ENCODE results near the gene PAK4.
"Not testable (repeated sequence)": the region's sequence is repeated elsewhere in the genome, so short reads cannot be mapped to it uniquely, and the experiment has no call there.

The PAK4 gene

GRCh38 chr19:39099341-39099740 lies 26.2 kb upstream of the PAK4 start:
- DNase-seq (ENCODE audit: low spot score) (no peak), FAIRE-seq (no peak)

GRCh38 chr19:39100500-39101166 lies 25.0 kb upstream of the PAK4 start:
- FAIRE-seq (no peak), DNase-seq (ENCODE audit: low spot score) (no peak)

GRCh38 chr19:39103151-39103550 lies 22.4 kb upstream of the PAK4 start:
- no peak for DNase-seq (ENCODE audit: low spot score)
- FAIRE-seq, result no peak

GRCh38 chr19:39104186-39104596 lies 21.4 kb upstream of the PAK4 start:
- DNase-seq (ENCODE audit: low spot score) (no peak), FAIRE-seq (no peak)

- DNase-seq (ENCODE audit: low spot score), result no peak
These were observed 19.4 kb upstream of the PAK4 start for GRCh38 chr19:39106194-39106593.

GRCh38 chr19:39109641-39110040 lies 15.9 kb upstream of the PAK4 start:
- FAIRE-seq, result no peak
- no peak for DNase-seq (ENCODE audit: low spot score)

More at GRCh38 chr19:39106194-39106593, 19.4 kb upstream of the PAK4 start:
- FAIRE-seq, result no peak

GRCh38 chr19:39110263-39110967 lies 15.2 kb upstream of the PAK4 start:
- DNase-seq (ENCODE audit: low spot score) (peak; percentile 77), FAIRE-seq (no peak)

GRCh38 chr19:39111593-39112199 lies 13.9 kb upstream of the PAK4 start:
- no peak for FAIRE-seq
- no peak for DNase-seq (ENCODE audit: low spot score)

- DNase-seq (ENCODE audit: low spot score) (peak; percentile 66), FAIRE-seq (no peak)
These were observed 13.2 kb upstream of the PAK4 start for GRCh38 chr19:39112338-39112890.

- FAIRE-seq, result no peak
- no peak for DNase-seq (ENCODE audit: low spot score)
These were observed 12.4 kb upstream of the PAK4 start for GRCh38 chr19:39113199-39113598.

- no peak for FAIRE-seq
These were observed 10.3 kb upstream of the PAK4 start for GRCh38 chr19:39115105-39115847.

GRCh38 chr19:39117023-39117422 lies 8.6 kb upstream of the PAK4 start:
- not testable (repeated sequence) for FAIRE-seq; DNase-seq (ENCODE audit: low spot score)

More at GRCh38 chr19:39115105-39115847, 10.3 kb upstream of the PAK4 start:
- no peak for DNase-seq (ENCODE audit: low spot score)

- no peak for DNase-seq (ENCODE audit: low spot score)
- no peak for FAIRE-seq
These were observed 5.8 kb upstream of the PAK4 start for GRCh38 chr19:39119830-39120229.

GRCh38 chr19:39122934-39123731 lies 2.5 kb upstream of the PAK4 start:
- DNase-seq (ENCODE audit: low spot score), result no peak

GRCh38 chr19:39124136-39124764 lies 1.3 kb upstream of the PAK4 start:
- no peak for FAIRE-seq
- DNase-seq (ENCODE audit: low spot score), result no peak

More at GRCh38 chr19:39122934-39123731, 2.5 kb upstream of the PAK4 start:
- no peak for FAIRE-seq

GRCh38 chr19:39125199-39125553 lies 410 bp upstream of the PAK4 start:
- no peak for DNase-seq (ENCODE audit: low spot score)
- FAIRE-seq, result no peak

- DNase-seq (ENCODE audit: low spot score) (peak; percentile 52), FAIRE-seq (no peak)
These were observed 964 bp downstream of the PAK4 start for GRCh38 chr19:39126312-39127187.

- DNase-seq (ENCODE audit: low spot score), result no peak
- FAIRE-seq, result no peak
These were observed 2.4 kb downstream of the PAK4 start for GRCh38 chr19:39127812-39128515.
